ENCODE measurements around the gene LRP2BP.

GRCh38 chr4:185357211-185357610 is 38.5 kb downstream of the LRP2BP start:
- TF ChIP-seq POLR2A (IDR thresholded peaks at IDR 0.05) (no peak), CTCF (IDR thresholded peaks at IDR 0.05) (no peak)
